Retinal pigment epithelial cell (primary cell): Measurements from ENCODE around the gene ARHGAP44.

Experiments used
- DNase-seq: peaks from one replicate; pipeline ENCODE4 v3.0.0-alpha.2; 2010; ENCODE audit warnings: low read depth
- H3K4me3 ChIP-seq: 2 replicates; pipeline ENCODE4 v1.5.1; 2011; ENCODE audit warnings: mild to moderate bottlenecking, low read length, control low read depth, moderate library complexity
- CTCF ChIP-seq: conservative IDR thresholded peaks from 2 replicates; pipeline ENCODE4 v1.5.1; 2011; ENCODE audit warnings: low read depth, low read length, control low read depth, inconsistent platforms

ARHGAP44 gene

DNA sequence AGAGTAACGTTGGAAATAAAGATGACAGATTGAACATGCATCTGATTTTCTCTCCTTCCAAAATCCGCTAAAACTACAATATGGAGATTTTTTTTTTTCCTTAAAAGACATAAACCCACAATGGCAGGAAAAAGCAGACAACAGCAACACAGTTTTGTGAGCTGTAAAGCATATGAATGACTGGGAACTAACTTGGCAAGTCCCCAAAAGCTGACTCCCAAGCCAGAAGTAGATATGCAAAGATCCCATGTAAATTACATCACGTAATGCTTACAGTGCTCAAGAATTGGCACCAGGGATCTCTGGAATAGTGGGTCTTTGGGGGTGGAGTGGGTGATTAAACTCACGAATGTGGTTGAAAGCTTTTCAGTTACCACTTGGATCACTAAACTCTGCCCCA lies 121.9 kb downstream of the ARHGAP44 start:
- TF ChIP-seq CTCF, result no peak
- no peak overlapping the region for H3K4me3 ChIP-seq
- peak; percentile 0 for DNase-seq

GRCh38 chr17:12917399-12917798 lies 128.1 kb downstream of the ARHGAP44 start:
- no peak for DNase-seq
- H3K4me3 ChIP-seq, result no peak overlapping the region
- no peak for TF ChIP-seq CTCF

DNA sequence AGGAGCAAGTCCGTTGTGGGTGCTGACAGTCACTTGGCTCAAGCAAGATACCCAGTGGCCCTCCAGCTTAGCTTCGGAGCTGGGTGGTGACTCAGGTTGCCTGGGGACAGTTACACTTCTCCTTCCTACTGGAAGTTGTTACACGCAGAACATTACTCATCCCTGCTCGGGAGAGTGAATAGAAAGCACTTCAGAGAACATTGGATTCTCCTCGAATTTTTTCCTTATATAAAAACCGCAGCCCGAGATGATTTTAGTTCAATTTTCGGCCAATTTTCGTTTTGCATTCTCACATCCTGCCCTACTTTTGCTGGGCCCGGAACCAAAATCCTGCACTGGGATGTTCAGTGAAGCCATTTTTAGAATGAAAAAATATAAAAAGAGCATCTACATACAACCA lies 128.8 kb downstream of the ARHGAP44 start:
- DNase-seq, result no peak
- no peak overlapping the region for H3K4me3 ChIP-seq

DNA sequence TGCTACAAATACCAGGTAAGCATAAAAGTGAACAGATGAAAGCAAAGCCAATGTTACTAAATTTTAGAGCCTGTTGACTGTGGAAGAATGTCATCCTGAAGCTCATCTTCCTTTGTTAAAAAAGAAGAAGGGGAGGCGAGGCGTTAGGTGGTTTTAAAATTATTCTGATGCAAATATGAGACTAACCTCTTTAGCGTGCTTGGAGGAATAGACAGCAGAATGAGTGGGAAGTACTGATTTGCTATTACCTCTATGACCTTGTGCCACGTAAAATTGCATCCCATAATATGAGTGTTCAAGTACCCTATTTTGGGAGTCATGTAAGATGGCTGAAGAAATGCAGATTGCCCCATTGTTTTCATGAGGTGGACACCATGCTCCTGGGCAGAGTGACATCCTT lies 132.8 kb downstream of the ARHGAP44 start:
- H3K4me3 ChIP-seq, result no peak overlapping the region
- no peak for DNase-seq
- no peak for TF ChIP-seq CTCF

More for the DNA sequence above, 128.8 kb downstream of the ARHGAP44 start:
- TF ChIP-seq CTCF, result no peak

- H3K4me3 ChIP-seq, result no peak overlapping the region
- TF ChIP-seq CTCF, result no peak
- DNase-seq, result no peak
These were observed 135.3 kb downstream of the ARHGAP44 start for GRCh38 chr17:12924614-12925013.

GRCh38 chr17:12927001-12927400 lies 137.7 kb downstream of the ARHGAP44 start:
- H3K4me3 ChIP-seq, result no peak overlapping the region
- no peak for TF ChIP-seq CTCF
- DNase-seq, result no peak

GRCh38 chr17:12927541-12928425 lies 138.5 kb downstream of the ARHGAP44 start:
- H3K4me3 ChIP-seq, result no peak overlapping the region
- no peak for DNase-seq
- TF ChIP-seq CTCF, result no peak
